ENCODE data around the gene PLXNA1.

Gene PLXNA1

DNA sequence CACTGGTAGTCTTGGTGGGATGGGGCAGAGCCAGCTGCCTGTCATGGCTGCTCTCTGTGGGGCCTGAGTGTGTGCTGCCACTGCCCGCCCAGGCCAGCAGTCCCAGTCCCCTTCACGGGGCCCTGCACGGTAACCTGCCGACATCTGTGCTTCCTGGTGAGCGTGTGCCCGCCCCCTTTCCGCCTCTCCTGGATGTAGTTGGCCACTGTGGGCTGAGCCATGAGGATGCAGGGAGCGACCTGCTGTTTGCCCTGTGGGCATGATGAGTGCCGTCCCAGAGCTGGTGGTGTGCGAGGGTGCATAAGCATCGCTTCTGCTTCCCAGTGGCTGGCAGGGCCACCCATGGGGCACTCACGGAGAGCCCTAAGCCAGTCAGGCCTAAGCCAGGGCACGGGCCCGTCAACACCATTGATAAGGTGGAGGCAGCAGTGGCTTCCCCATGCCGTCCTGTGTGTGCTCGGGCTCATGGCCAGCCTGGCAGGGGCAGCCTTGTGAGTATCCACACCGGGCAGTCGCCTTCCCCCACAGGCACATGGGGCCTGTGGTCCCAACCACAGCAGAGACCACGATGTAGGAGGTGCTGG, 14.6 kb downstream of the PLXNA1 start:
- ChIA-PET CTCF (interaction anchor here (1.4 kb wide), 1 partner anchor 15 kb away, joined by 6 read pairs; no protein-coding TSS in a partner anchor), POLR2A (no interaction called here)
- DNase-seq (ENCODE audit: extremely low spot score): no peak
- TF ChIP-seq, protein P1, sequence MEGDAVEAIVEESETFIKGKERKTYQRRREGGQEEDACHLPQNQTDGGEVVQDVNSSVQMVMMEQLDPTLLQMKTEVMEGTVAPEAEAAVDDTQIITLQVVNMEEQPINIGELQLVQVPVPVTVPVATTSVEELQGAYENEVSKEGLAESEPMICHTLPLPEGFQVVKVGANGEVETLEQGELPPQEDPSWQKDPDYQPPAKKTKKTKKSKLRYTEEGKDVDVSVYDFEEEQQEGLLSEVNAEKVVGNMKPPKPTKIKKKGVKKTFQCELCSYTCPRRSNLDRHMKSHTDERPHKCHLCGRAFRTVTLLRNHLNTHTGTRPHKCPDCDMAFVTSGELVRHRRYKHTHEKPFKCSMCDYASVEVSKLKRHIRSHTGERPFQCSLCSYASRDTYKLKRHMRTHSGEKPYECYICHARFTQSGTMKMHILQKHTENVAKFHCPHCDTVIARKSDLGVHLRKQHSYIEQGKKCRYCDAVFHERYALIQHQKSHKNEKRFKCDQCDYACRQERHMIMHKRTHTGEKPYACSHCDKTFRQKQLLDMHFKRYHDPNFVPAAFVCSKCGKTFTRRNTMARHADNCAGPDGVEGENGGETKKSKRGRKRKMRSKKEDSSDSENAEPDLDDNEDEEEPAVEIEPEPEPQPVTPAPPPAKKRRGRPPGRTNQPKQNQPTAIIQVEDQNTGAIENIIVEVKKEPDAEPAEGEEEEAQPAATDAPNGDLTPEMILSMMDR (IDR thresholded peaks at IDR 0.05; ENCODE audit: control extremely low read depth, extremely low read depth, low read depth, missing control alignments): no peak

DNA sequence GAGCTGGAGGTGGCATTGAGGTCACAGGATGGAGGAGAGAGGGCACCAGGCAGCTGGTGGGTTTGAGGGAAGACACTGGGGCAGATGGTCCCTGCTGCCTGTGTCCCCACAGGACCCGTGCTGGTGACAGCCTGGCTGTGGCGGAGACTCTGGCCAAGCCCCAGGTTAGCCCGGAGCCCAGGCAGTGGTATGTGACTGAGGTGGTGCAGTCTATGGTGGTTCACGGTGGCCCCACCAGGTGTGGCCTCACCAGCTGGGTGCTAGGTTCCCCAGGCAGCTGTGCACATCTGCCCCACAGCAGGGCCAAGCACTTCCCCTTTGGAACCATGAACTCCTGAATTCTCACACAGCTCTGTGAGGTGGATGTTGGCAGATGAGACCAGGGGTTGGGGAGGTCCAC, 15.4 kb downstream of the PLXNA1 start:
- ChIA-PET POLR2A (no interaction called here), CTCF (interaction anchor here (1.4 kb wide), 1 partner anchor 16 kb away, joined by 6 read pairs; no protein-coding TSS in a partner anchor)
- TF ChIP-seq, protein P1 (IDR thresholded peaks at IDR 0.05; ENCODE audit: control extremely low read depth, extremely low read depth, low read depth, missing control alignments): no peak
- DNase-seq (ENCODE audit: extremely low spot score): no peak

DNA sequence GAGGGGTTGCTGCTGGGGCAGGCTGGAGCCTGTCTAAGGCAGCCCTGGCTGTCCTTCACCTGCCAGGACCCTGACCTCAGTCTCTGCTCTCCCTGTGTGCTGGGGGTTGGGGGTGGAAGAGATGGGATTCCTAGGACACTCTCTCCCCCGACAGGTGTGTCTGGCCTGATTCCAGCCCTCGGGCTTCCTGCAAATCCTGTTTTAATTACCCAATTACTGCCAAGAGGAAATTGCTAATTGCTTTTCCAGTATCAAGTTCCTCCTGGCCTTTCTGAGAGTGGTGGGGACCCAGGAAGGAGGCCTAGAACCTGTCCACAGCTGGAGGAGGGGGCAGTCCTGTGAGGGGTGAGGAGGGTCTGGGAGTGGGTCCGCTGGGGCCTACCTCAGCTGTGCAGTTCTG, 15.8 kb downstream of the PLXNA1 start:
- DNase-seq (ENCODE audit: extremely low spot score): no peak
- ChIA-PET CTCF (interaction anchor here (1.4 kb wide), 1 partner anchor 17 kb away, joined by 6 read pairs; no protein-coding TSS in a partner anchor), POLR2A (no interaction called here)
- TF ChIP-seq, protein P1 (IDR thresholded peaks at IDR 0.05; ENCODE audit: control extremely low read depth, extremely low read depth, low read depth, missing control alignments): no peak

DNA sequence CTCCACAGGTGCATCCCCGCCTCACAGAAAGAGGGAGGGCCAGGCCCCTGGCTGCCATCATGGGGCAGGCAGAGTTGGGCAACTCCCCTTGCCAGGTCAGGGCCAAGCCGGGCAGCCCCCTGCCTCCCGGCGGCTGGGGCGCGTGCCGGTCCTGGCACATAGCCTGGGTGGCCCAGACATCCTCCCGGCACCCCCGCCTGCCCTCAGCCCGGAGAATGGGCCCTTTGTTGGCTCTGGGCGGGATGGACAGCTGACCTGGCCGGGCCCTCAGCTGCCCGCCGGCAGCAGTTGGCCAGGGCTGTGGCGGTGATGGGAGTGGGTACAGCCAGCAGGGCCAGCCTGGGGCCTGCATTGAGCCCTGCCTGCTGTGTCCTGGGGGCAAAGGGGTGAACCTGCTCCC, 16.5 kb downstream of the PLXNA1 start:
- ChIA-PET POLR2A (no interaction called here), CTCF (no interaction called here)
- DNase-seq (ENCODE audit: extremely low spot score): no peak
- TF ChIP-seq, protein P1 (IDR thresholded peaks at IDR 0.05; ENCODE audit: control extremely low read depth, extremely low read depth, low read depth, missing control alignments): no peak

DNA sequence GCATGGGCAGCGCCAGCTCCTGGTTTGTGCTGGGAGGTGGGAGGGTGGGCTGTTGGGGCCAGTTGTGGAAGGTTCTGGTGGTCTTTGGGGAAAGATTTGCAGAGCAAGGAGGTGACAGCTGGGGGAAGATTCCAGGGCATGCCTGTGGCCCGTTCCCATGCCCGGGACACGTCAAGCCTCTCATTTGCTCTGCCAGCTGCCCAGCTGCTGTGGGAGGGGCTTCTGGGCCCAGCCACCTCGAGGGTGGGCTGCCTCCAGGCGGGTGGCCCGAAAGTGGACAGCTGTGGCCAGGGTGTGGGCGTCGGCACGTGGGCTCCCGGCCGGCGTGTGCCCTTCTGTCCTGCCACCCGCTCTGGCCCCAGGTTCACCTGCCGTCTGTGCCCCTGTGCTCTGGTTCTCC, 17.2 kb downstream of the PLXNA1 start:
- POLR2A ChIA-PET: no interaction called here
- TF ChIP-seq, protein P1 (IDR thresholded peaks at IDR 0.05; ENCODE audit: control extremely low read depth, extremely low read depth, low read depth, missing control alignments): no peak
- no peak for DNase-seq (ENCODE audit: extremely low spot score)
- CTCF ChIA-PET: no interaction called here

DNA sequence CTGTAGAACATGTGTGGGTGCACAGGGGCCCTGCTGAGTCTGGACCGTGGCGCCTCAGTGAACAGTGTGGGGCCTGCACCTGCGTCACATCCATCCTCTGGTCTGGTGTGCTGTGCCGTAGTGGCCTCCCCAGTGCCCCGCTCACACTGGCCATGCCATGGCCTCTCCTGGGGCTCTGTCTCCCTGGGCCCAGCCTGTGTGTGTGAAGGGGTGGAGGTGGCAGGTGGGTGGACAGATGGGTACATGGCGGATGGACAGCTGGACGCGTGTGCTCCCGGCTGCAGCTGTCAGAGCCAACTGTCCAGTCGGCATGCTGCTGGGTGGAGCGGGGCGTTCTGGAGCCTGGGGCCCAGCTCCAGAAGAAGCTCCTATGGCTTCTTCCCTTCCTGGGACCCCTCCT, 17.8 kb downstream of the PLXNA1 start:
- no peak for DNase-seq (ENCODE audit: extremely low spot score)
- ChIA-PET POLR2A (no interaction called here), CTCF (interaction anchor here (1.0 kb wide), 1 partner anchor 17 kb away, joined by 3 read pairs; no protein-coding TSS in a partner anchor)
- TF ChIP-seq, protein P1 (IDR thresholded peaks at IDR 0.05; ENCODE audit: control extremely low read depth, extremely low read depth, low read depth, missing control alignments): no peak
